Neural cell (in vitro differentiated cells): ENCODE data around the gene ZNF407. TPM values are rescaled to one million over a fixed set of nuclear protein-coding genes. Genes with fewer than 3 reads are reported as not detected.

ENCODE experiments used
- H2AFZ ChIP-seq: fragments of 200-600, 300-800 bp; sonication (generic), shearing (Covaris generic); 2 replicates; pipeline ENCODE4 v1.6.0; 2014; ENCODE audit warnings: low read depth, mild to moderate bottlenecking, antibody characterized with exemption, low read length, moderate library complexity
- H3F3A ChIP-seq: fragments of 200-600 bp; shearing (Covaris generic); 2 replicates; pipeline ENCODE4 v1.6.1; 2016; ENCODE audit warnings: mild to moderate bottlenecking, moderate library complexity, mixed read lengths, antibody characterized with exemption, low read length; ENCODE audit not compliant: insufficient read depth, poor library complexity, severe bottlenecking
- H3K27ac ChIP-seq: fragments of 200-600, 300-800 bp; sonication (generic), shearing (Covaris generic); 2 replicates; pipeline ENCODE4 v1.5.1; 2014; ENCODE audit warnings: mild to moderate bottlenecking, low read length, moderate library complexity
- H3K27me3 ChIP-seq: fragments of 300-800, 200-600 bp; sonication (generic), shearing (Covaris generic); 2 replicates; pipeline ENCODE4 v1.6.0; 2014; ENCODE audit warnings: mild to moderate bottlenecking, low read depth, low read length, moderate library complexity; ENCODE audit not compliant: insufficient read depth
- H3K36me3 ChIP-seq: fragments of 300-800, 200-600 bp; sonication (generic), shearing (Covaris generic); 2 replicates; pipeline ENCODE4 v1.5.1; 2014; ENCODE audit warnings: mild to moderate bottlenecking, antibody characterized with exemption, low read length, moderate library complexity; ENCODE audit not compliant: insufficient read depth
- H3K4me2 ChIP-seq: fragments of 300-800, 200-600 bp; sonication (generic), shearing (Covaris generic); 2 replicates; pipeline ENCODE4 v1.6.0; 2014; ENCODE audit warnings: mild to moderate bottlenecking, low read length
- H3K4me3 ChIP-seq: fragments of 300-800, 200-600 bp; sonication (generic), shearing (Covaris generic); 2 replicates; pipeline ENCODE4 v1.5.1; 2014; ENCODE audit warnings: mild to moderate bottlenecking, low read length, moderate library complexity
- H3K79me2 ChIP-seq: fragments of 200-600 bp; shearing (Covaris generic); replicated peaks from 2 replicates; pipeline ENCODE4 v1.6.0; 2014; ENCODE audit warnings: mild to moderate bottlenecking, low read length, moderate library complexity; ENCODE audit not compliant: insufficient read depth
- H3K9ac ChIP-seq: fragments of 300-800, 200-600 bp; sonication (generic), shearing (Covaris generic); 2 replicates; pipeline ENCODE4 v1.6.1; 2016; ENCODE audit warnings: mild to moderate bottlenecking, low read length, mixed read lengths
- H3K9me2 ChIP-seq: fragments of 200-600 bp; shearing (Covaris generic); 2 replicates; pipeline ENCODE4 v1.6.1; 2016; ENCODE audit warnings: mild to moderate bottlenecking, low read length, mixed read lengths; ENCODE audit not compliant: insufficient read depth
- H3K9me3 ChIP-seq: fragments of 200-600, 300-800 bp; sonication (generic), shearing (Covaris generic); 2 replicates; pipeline ENCODE4 v1.6.1; 2016; ENCODE audit warnings: mild to moderate bottlenecking, mixed run types, low read length, moderate library complexity, mixed read lengths
- H4K20me1 ChIP-seq: fragments of 200-600 bp; shearing (Covaris generic); 2 replicates; pipeline ENCODE4 v1.6.1; 2016; ENCODE audit warnings: mild to moderate bottlenecking, mixed run types; ENCODE audit not compliant: insufficient read depth
- CTCF ChIP-seq: fragments of 450-650 bp; IDR thresholded peaks from 2 replicates; pipeline ENCODE4 v1.5.1; 2014; ENCODE audit warnings: antibody characterized with exemption, mild to moderate bottlenecking, moderate library complexity; ENCODE audit not compliant: poor library complexity, severe bottlenecking
- EP300 ChIP-seq: fragments of 450-650 bp; conservative IDR thresholded peaks from 2 replicates; pipeline ENCODE4 v1.6.1; 2014; ENCODE audit warnings: antibody characterized with exemption, mild to moderate bottlenecking, moderate library complexity; ENCODE audit not compliant: poor library complexity, severe bottlenecking
- EZH2 ChIP-seq: fragments of 200-600, 300-800 bp; shearing (Covaris generic), sonication (generic); IDR thresholded peaks from 2 replicates; pipeline ENCODE4 v1.6.1; 2014; ENCODE audit warnings: antibody characterized with exemption, low read length, borderline replicate concordance, mild to moderate bottlenecking; ENCODE audit not compliant: insufficient read depth, poor library complexity, severe bottlenecking
- MXI1 ChIP-seq: fragments of 450-650 bp; conservative IDR thresholded peaks from 2 replicates; pipeline ENCODE4 v1.6.1; 2014; ENCODE audit warnings: antibody characterized with exemption, mild to moderate bottlenecking; ENCODE audit not compliant: poor library complexity, severe bottlenecking
- POLR2AphosphoS5 ChIP-seq: IDR thresholded peaks from 2 replicates; pipeline ENCODE4 v1.6.1; 2012
- RAD21 ChIP-seq: fragments of 450-650 bp; conservative IDR thresholded peaks from 2 replicates; pipeline ENCODE4 v1.6.1; 2014; ENCODE audit warnings: antibody characterized with exemption, mild to moderate bottlenecking, moderate library complexity
- SMC3 ChIP-seq: fragments of 450-650 bp; conservative IDR thresholded peaks from 2 replicates; pipeline ENCODE4 v1.6.1; 2014; ENCODE audit warnings: antibody characterized with exemption, mild to moderate bottlenecking, moderate library complexity; ENCODE audit not compliant: poor library complexity
- TAF1 ChIP-seq: IDR thresholded peaks from 2 replicates; pipeline ENCODE4 v1.6.1; 2012; ENCODE audit warnings: low read depth
- polyA plus RNA-seq: library from polyadenylated mRNA; depleted of rRNA; stranded (reverse); fragments of >200 nt; gene quantifications from 2 replicates; pipeline ENCODE4 v1.2.3, GENCODE V29; 2014
- TF ChIP-seq, protein P1 (sequence below): IDR thresholded peaks from 2 replicates; pipeline ENCODE4 v1.6.1; 2012; ENCODE audit warnings: borderline replicate concordance

Gene ZNF407
- polyA plus RNA-seq, 1 donor from 2014 or later = 2.9 TPM

- TF ChIP-seq RAD21 = no peak
- TF ChIP-seq EP300 = no peak
- TF ChIP-seq POLR2AphosphoS5 = no peak
- TF ChIP-seq CTCF = no peak
- no peak for TF ChIP-seq MXI1
- no peak for TF ChIP-seq SMC3
- no peak for TF ChIP-seq EZH2
- TF ChIP-seq TAF1 = no peak
- TF ChIP-seq, protein P1, sequence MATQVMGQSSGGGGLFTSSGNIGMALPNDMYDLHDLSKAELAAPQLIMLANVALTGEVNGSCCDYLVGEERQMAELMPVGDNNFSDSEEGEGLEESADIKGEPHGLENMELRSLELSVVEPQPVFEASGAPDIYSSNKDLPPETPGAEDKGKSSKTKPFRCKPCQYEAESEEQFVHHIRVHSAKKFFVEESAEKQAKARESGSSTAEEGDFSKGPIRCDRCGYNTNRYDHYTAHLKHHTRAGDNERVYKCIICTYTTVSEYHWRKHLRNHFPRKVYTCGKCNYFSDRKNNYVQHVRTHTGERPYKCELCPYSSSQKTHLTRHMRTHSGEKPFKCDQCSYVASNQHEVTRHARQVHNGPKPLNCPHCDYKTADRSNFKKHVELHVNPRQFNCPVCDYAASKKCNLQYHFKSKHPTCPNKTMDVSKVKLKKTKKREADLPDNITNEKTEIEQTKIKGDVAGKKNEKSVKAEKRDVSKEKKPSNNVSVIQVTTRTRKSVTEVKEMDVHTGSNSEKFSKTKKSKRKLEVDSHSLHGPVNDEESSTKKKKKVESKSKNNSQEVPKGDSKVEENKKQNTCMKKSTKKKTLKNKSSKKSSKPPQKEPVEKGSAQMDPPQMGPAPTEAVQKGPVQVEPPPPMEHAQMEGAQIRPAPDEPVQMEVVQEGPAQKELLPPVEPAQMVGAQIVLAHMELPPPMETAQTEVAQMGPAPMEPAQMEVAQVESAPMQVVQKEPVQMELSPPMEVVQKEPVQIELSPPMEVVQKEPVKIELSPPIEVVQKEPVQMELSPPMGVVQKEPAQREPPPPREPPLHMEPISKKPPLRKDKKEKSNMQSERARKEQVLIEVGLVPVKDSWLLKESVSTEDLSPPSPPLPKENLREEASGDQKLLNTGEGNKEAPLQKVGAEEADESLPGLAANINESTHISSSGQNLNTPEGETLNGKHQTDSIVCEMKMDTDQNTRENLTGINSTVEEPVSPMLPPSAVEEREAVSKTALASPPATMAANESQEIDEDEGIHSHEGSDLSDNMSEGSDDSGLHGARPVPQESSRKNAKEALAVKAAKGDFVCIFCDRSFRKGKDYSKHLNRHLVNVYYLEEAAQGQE = no peak
- no peak overlapping the region for H3K27ac ChIP-seq
- no peaks in the 10 kb centered on the region for H3K27me3 ChIP-seq
Observed at GRCh38 chr18:74774486-74774885, 176.8 kb downstream of the ZNF407 start.

DNA sequence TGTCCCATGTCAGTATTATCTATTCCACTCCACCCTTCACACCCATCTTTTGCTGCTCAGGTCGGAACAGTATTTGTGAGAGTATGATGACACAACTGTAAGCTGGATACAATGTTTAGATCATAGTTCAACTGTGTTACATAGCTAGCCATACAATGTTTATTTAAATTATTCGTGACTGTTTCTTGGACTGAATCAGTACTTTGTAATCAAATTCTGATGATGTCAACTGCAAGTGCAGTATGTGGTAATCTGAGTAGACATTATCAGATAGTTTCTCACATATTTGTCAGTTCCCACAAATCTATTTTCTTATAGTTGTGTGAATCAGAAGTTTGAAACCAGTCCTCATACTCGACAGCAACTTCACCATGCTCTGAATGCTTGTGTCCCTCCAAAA, 177.6 kb downstream of the ZNF407 start:
- no peak for TF ChIP-seq SMC3
- TF ChIP-seq, protein P1 = no peak
- no peak for TF ChIP-seq POLR2AphosphoS5
- TF ChIP-seq EP300 = no peak
- TF ChIP-seq CTCF = no peak
- TF ChIP-seq RAD21 = no peak
- TF ChIP-seq TAF1 = no peak
- no peak for TF ChIP-seq MXI1
- no peak for TF ChIP-seq EZH2
- Histone ChIP-seq H3K36me3 (no peaks in the 10 kb centered on the region), H3K4me2 (no peak overlapping the region), H4K20me1 (no peaks in the 10 kb centered on the region), H3K9me3 (no peaks in the 10 kb centered on the region), H2AFZ (no peak overlapping the region), H3K27me3 (no peaks in the 10 kb centered on the region), H3F3A (no peaks in the 10 kb centered on the region), H3K4me3 (no peak overlapping the region), H3K27ac (no peak overlapping the region), H3K9ac (no peak overlapping the region), H3K9me2 (no peaks in the 10 kb centered on the region), H3K79me2 (no peaks in the 10 kb centered on the region)

More at GRCh38 chr18:74774486-74774885, 176.8 kb downstream of the ZNF407 start:
- no peaks in the 10 kb centered on the region for H3K79me2 ChIP-seq
- H3K9ac ChIP-seq = no peak overlapping the region
- H3K9me3 ChIP-seq = no peaks in the 10 kb centered on the region
- H3F3A ChIP-seq = no peaks in the 10 kb centered on the region
- H2AFZ ChIP-seq = no peak overlapping the region
- H3K36me3 ChIP-seq = no peaks in the 10 kb centered on the region
- H3K9me2 ChIP-seq = no peaks in the 10 kb centered on the region
- H4K20me1 ChIP-seq = no peaks in the 10 kb centered on the region
- no peak overlapping the region for H3K4me3 ChIP-seq
- no peak overlapping the region for H3K4me2 ChIP-seq
